H1 (cell line): ENCODE measurements around the gene TMEM220. TPM values are rescaled to one million over a fixed set of nuclear protein-coding genes. Genes with fewer than 3 reads are reported as not detected.

Experiments used
- CTCF ChIA-PET: fragments of 300-600 bp; sonication (Branson Sonifier 250); formaldehyde crosslinking; loops from one replicate; lab custom pipeline; 2021; ENCODE audit not compliant: partially characterized antibody; lab: Charles Lee
- POLR2A ChIA-PET: fragments of 300-600 bp; sonication (Branson Sonifier 250); formaldehyde crosslinking; loops from one replicate; lab custom pipeline; 2021; ENCODE audit warnings: inconsistent platforms; ENCODE audit not compliant: partially characterized antibody; lab: Charles Lee
- DNase-seq, 2 experiments: peaks; one replicate each; pipeline versions ENCODE4 v3.0.0 to v3.0.0-alpha.2; 2010 to 2022; ENCODE audit warnings: low spot score in 2 of 2, low read depth in 1 of 2, mixed read lengths in 1 of 2
- FAIRE-seq: peaks from 2 replicates; lab custom pipeline; 2011; peaks lifted over from hg19 to GRCh38; lab: Jason Lieb, UNC
- H2AFZ ChIP-seq: 2 replicates; pipeline ENCODE4 v1.8.1; 2012; ENCODE audit warnings: low read length, inconsistent platforms
- H2AK5ac ChIP-seq: 2 replicates; pipeline ENCODE4 v1.6.1; 2013; ENCODE audit warnings: low read depth, low read length
- H2BK120ac ChIP-seq: replicated peaks from 2 replicates; pipeline ENCODE3; 2013; ENCODE audit warnings: low read depth, low read length, inconsistent platforms
- H2BK12ac ChIP-seq: 2 replicates; pipeline ENCODE4 v1.6.1; 2013; ENCODE audit warnings: low read depth, low read length
- H2BK15ac ChIP-seq: 2 replicates; pipeline ENCODE4 v1.6.1; 2013; ENCODE audit warnings: low read length
- H2BK20ac ChIP-seq: 2 replicates; pipeline ENCODE4 v1.6.1; 2013; ENCODE audit warnings: low read length
- H2BK5ac ChIP-seq: 2 replicates; pipeline ENCODE4 v1.6.1; 2013; ENCODE audit warnings: low read depth, low read length
- H3K14ac ChIP-seq: 2 replicates; pipeline ENCODE4 v1.6.1; 2013; ENCODE audit warnings: inconsistent platforms; ENCODE audit not compliant: insufficient read length
- H3K18ac ChIP-seq: 2 replicates; pipeline ENCODE4 v1.6.1; 2013; ENCODE audit warnings: low read length; ENCODE audit errors: extremely low read depth
- H3K23ac ChIP-seq: 2 replicates; pipeline ENCODE4 v1.6.1; 2013; ENCODE audit warnings: inconsistent platforms; ENCODE audit not compliant: insufficient read length
- H3K23me2 ChIP-seq: 2 replicates; pipeline ENCODE4 v1.6.1; 2013; ENCODE audit warnings: low read depth, low read length
- H3K27ac ChIP-seq: 2 replicates; pipeline ENCODE4 v1.6.1; 2011; ENCODE audit warnings: low read depth, low read length, inconsistent platforms
- H3K27me3 ChIP-seq, 4 experiments: replicated peaks in 1 of 4; 1 replicate in 1 of 4; 2 replicates in 3 of 4; pipeline versions ENCODE4 v1.6.1 to v1.8.1; 2011 to 2013; ENCODE audit warnings: low read length in 3 of 4, mild to moderate bottlenecking in 3 of 4, inconsistent platforms in 2 of 4, mixed read lengths in 2 of 4, moderate library complexity in 1 of 4; ENCODE audit not compliant: control insufficient read depth in 3 of 4, insufficient read depth in 3 of 4; ENCODE audit errors: extremely low read depth in 1 of 4
- H3K36me3 ChIP-seq, 4 experiments: 2 replicates each; pipeline versions ENCODE4 v1.6.1 to v1.8.1; 2011 to 2013; ENCODE audit warnings: mild to moderate bottlenecking in 4 of 4, low read length in 3 of 4, moderate library complexity in 2 of 4, control low read depth in 1 of 4, inconsistent platforms in 1 of 4; ENCODE audit not compliant: insufficient read depth in 4 of 4, control insufficient read depth in 2 of 4
- H3K4ac ChIP-seq: replicated peaks from 2 replicates; pipeline ENCODE3; 2013; ENCODE audit warnings: low read length, low read depth, mixed read lengths, inconsistent platforms; ENCODE audit not compliant: insufficient read length
- H3K4me1 ChIP-seq, 4 experiments: replicated peaks in 1 of 4; 1 replicate in 1 of 4; 2 replicates in 3 of 4; pipeline versions ENCODE4 v1.6.1 to v1.8.1; 2011 to 2013; ENCODE audit warnings: low read length in 3 of 4, inconsistent platforms in 2 of 4, mixed read lengths in 1 of 4; ENCODE audit not compliant: insufficient read depth in 4 of 4, control insufficient read depth in 3 of 4
- H3K4me2 ChIP-seq, 2 experiments: 2 replicates each; pipeline versions ENCODE4 v1.6.1 to v1.8.1; 2011 to 2013; ENCODE audit warnings: low read depth in 2 of 2, low read length in 2 of 2, control low read depth in 1 of 2, inconsistent platforms in 1 of 2, mild to moderate bottlenecking in 1 of 2; ENCODE audit not compliant: insufficient read depth in 1 of 2
- H3K4me3 ChIP-seq, 4 experiments: fragments of 200-600, 300-600 bp in 1 of 4; sonication (generic), shearing (Covaris generic), sonication (Bioruptor Twin) in 1 of 4; 2 replicates each; pipeline versions ENCODE4 v1.5.1 to v1.8.1; 2011 to 2016; ENCODE audit warnings: low read length in 4 of 4, low read depth in 3 of 4, control low read depth in 2 of 4, inconsistent platforms in 2 of 4, mild to moderate bottlenecking in 2 of 4, mixed read lengths in 1 of 4, moderate library complexity in 1 of 4; ENCODE audit not compliant: insufficient read depth in 2 of 4; ENCODE audit errors: extremely low read depth in 1 of 4
- H3K56ac ChIP-seq: replicated peaks from 2 replicates; pipeline ENCODE3; 2013; ENCODE audit warnings: low read depth, mild to moderate bottlenecking, mixed read lengths, low read length, inconsistent platforms; ENCODE audit not compliant: insufficient read length
- H3K79me1 ChIP-seq: 2 replicates; pipeline ENCODE4 v1.6.1; 2013; ENCODE audit warnings: low read depth, low read length, control low read depth
- H3K79me2 ChIP-seq, 2 experiments: 2 replicates each; pipeline versions ENCODE4 v1.6.1 to v1.8.1; 2012 to 2013; ENCODE audit warnings: low read length in 2 of 2, mild to moderate bottlenecking in 2 of 2, inconsistent platforms in 1 of 2; ENCODE audit not compliant: insufficient read depth in 2 of 2, control insufficient read depth in 1 of 2
- H3K9ac ChIP-seq, 4 experiments: replicated peaks in 1 of 4; 1 replicate in 1 of 4; 2 replicates in 3 of 4; pipeline versions ENCODE4 v1.6.1 to v1.8.1; 2011 to 2013; ENCODE audit warnings: low read depth in 3 of 4, low read length in 3 of 4, control low read depth in 2 of 4, mild to moderate bottlenecking in 2 of 4, moderate library complexity in 2 of 4, inconsistent platforms in 1 of 4; ENCODE audit errors: extremely low read depth in 1 of 4
- H3K9me3 ChIP-seq, 2 experiments: 2 replicates each; pipeline versions ENCODE4 v1.6.1 to v1.8.1; 2012 to 2013; ENCODE audit warnings: mild to moderate bottlenecking in 2 of 2, moderate library complexity in 2 of 2, control low read depth in 1 of 2, inconsistent platforms in 1 of 2, low read depth in 1 of 2, low read length in 1 of 2, mixed read lengths in 1 of 2; ENCODE audit not compliant: insufficient read depth in 2 of 2
- H4K20me1 ChIP-seq, 2 experiments: replicated peaks in 1 of 2; 2 replicates each; pipeline versions ENCODE3 to v1.8.1; 2011 to 2013; ENCODE audit warnings: inconsistent platforms in 2 of 2, low read length in 2 of 2, mild to moderate bottlenecking in 1 of 2; ENCODE audit not compliant: insufficient read depth in 2 of 2, control insufficient read depth in 1 of 2
- H4K5ac ChIP-seq: 2 replicates; pipeline ENCODE4 v1.6.1; 2013; ENCODE audit warnings: low read length, low read depth, mixed read lengths, inconsistent platforms; ENCODE audit not compliant: insufficient read length
- H4K8ac ChIP-seq: 2 replicates; pipeline ENCODE4 v1.8.0; 2013; ENCODE audit warnings: mild to moderate bottlenecking, moderate library complexity, low read length, inconsistent platforms; ENCODE audit not compliant: insufficient read depth; ENCODE audit errors: extremely low read depth
- H4K91ac ChIP-seq: replicated peaks from 2 replicates; pipeline ENCODE3; 2013; ENCODE audit warnings: low read length, mixed read lengths, inconsistent platforms; ENCODE audit not compliant: insufficient read length
- BRCA1 ChIP-seq: IDR thresholded peaks from 2 replicates; pipeline ENCODE4 v1.6.1; 2012; ENCODE audit warnings: low read depth, low read length, improper control_type of control experiment
- CHD1 ChIP-seq: IDR thresholded peaks from 2 replicates; pipeline ENCODE4 v1.6.1; 2012; ENCODE audit warnings: low read depth, low read length, improper control_type of control experiment
- CHD2 ChIP-seq: IDR thresholded peaks from 2 replicates; pipeline ENCODE4 v1.6.1; 2012; ENCODE audit warnings: low read length, improper control_type of control experiment
- GABPA ChIP-seq: IDR thresholded peaks from 2 replicates; pipeline ENCODE4 v1.6.1; 2011; ENCODE audit warnings: mild to moderate bottlenecking, low read length, moderate library complexity, borderline replicate concordance; ENCODE audit not compliant: insufficient read depth
- RBBP5 ChIP-seq: IDR thresholded peaks from 2 replicates; pipeline ENCODE4 v1.7.1; 2012; ENCODE audit warnings: low read depth, mild to moderate bottlenecking, inconsistent platforms, low read length, moderate library complexity, borderline replicate concordance
- SIN3A ChIP-seq, 2 experiments: IDR thresholded peaks in 1 of 2; conservative IDR thresholded peaks in 1 of 2; 2 replicates each; pipeline ENCODE4 v1.6.1; 2011 to 2012; ENCODE audit warnings: low read length in 2 of 2, improper control_type of control experiment in 1 of 2, low read depth in 1 of 2, mild to moderate bottlenecking in 1 of 2
- SIRT6 ChIP-seq: IDR thresholded peaks from one replicate; pipeline ENCODE4 v1.7.1; 2012; ENCODE audit warnings: low read length, inconsistent platforms
- SP4 ChIP-seq: IDR thresholded peaks from 2 replicates; pipeline ENCODE4 v1.6.1; 2012; ENCODE audit warnings: low read length, inconsistent platforms
- SRF ChIP-seq: IDR thresholded peaks from 2 replicates; pipeline ENCODE4 v1.6.1; 2011; ENCODE audit warnings: mild to moderate bottlenecking, low read depth, low read length, moderate library complexity
- TEAD4 ChIP-seq: IDR thresholded peaks from 2 replicates; pipeline ENCODE4 v1.6.1; 2012; ENCODE audit warnings: low read depth, low read length, inconsistent platforms, mixed read lengths
- WGBS, 2 experiments: shearing (Covaris generic) in 1 of 2; methylation state at CpG; one replicate each; pipeline versions ENCODE4 v1.1.6 to v1.1.7; 2013 to 2015; ENCODE audit warnings: low lambda C conversion rate in 2 of 2, mixed read lengths in 2 of 2, inconsistent platforms in 1 of 2, low coverage in 1 of 2, missing lambda C conversion rate in 1 of 2; ENCODE audit not compliant: insufficient replicate concordance in 2 of 2, insufficient coverage in 1 of 2, insufficient read length in 1 of 2; ENCODE audit errors: extremely low coverage in 1 of 2, missing lambda C conversion rate in 1 of 2; 5-methylcytosine and 5-hydroxymethylcytosine counted together
- polyA plus RNA-seq, 7 experiments: library from polyadenylated mRNA; depleted of rRNA in 3 of 7; stranded (reverse) in 5 of 7; unstranded in 2 of 7; fragments of >200 nt in 5 of 7; fragments of 200-250 nt in 2 of 7; gene quantifications; 1 replicate in 5 of 7; 2 replicates in 1 of 7; 4 replicates in 1 of 7; pipeline versions ENCODE4 v1.2.1 to v1.2.3, GENCODE V29; 2011 to 2013; ENCODE audit warnings: missing spikeins in 2 of 7, mixed read lengths in 2 of 7
- total RNA-seq: library from RNA; stranded (reverse); fragmentation: NEBNext Ultra II Directional; extraction: Animal tissue kit (Norgen Biotek cat#: 25700); gene quantifications from 2 replicates; pipeline ENCODE4 v1.2.1, GENCODE V29; 2021
- TF ChIP-seq, protein P1 (sequence below): IDR thresholded peaks from 2 replicates; pipeline ENCODE4 v1.6.1; 2012; ENCODE audit warnings: inconsistent platforms

Gene TMEM220
- total and polyA plus RNA-seq, 2 of the 8 experiments (the other 6 are each of a cell fraction or from before 2014, with no cell fraction given) = 3.8 to 4.1 TPM

GRCh38 chr17:10773391-10773790 is 43.6 kb upstream of the TMEM220 start:
- H2BK5ac ChIP-seq = no peak overlapping the region
- no peak overlapping the region for H4K8ac ChIP-seq
- no peak for DNase-seq
- H3K79me2 ChIP-seq = no peaks in the 10 kb centered on the region
- no peaks in the 10 kb centered on the region for H3K79me1 ChIP-seq
- H3K27me3 ChIP-seq = no peaks in the 10 kb centered on the region
- H2AK5ac ChIP-seq = no peak overlapping the region
- H3K36me3 ChIP-seq = no peaks in the 10 kb centered on the region; a peak in 3 of 8 replicates
- no peak overlapping the region for H3K9ac ChIP-seq
- H2BK12ac ChIP-seq = no peak overlapping the region
- H4K5ac ChIP-seq = no peak overlapping the region
- H3K4me2 ChIP-seq = no peak overlapping the region
- no peak overlapping the region for H2AFZ ChIP-seq
- H3K56ac ChIP-seq = no peak overlapping the region
- no peaks in the 10 kb centered on the region; a peak in 1 of 7 replicates for H3K4me1 ChIP-seq
- 98% methylated on average over 2 of the region's 2 CpGs; no CpG with 5 or more reads in 1 of the 2 experiments for WGBS, 2 experiments
- no peak overlapping the region for H3K14ac ChIP-seq
- H3K4ac ChIP-seq = no peak overlapping the region
- no peak for FAIRE-seq
- ChIA-PET POLR2A (interaction anchor here (1.3 to 2.4 kb wide), 4 partner anchors 8 to 19 kb away, joined by 3 to 10 read pairs (median 4); no protein-coding TSS in a partner anchor), CTCF (interaction anchor here (0.8 to 6.1 kb wide), 26 partner anchors 9 to 104 kb away, joined by 3 to 57 read pairs (median 8); no protein-coding TSS in a partner anchor)
- H2BK15ac ChIP-seq = no peak overlapping the region
- H2BK120ac ChIP-seq = no peak overlapping the region
- H3K27ac ChIP-seq = no peak overlapping the region
- H3K9me3 ChIP-seq = no peaks in the 10 kb centered on the region
- no peak overlapping the region for H3K18ac ChIP-seq
- H2BK20ac ChIP-seq = no peak overlapping the region
- no peak overlapping the region for H4K91ac ChIP-seq
- no peaks in the 10 kb centered on the region; the same call in 1 of the 2 replicates for H3K23me2 ChIP-seq
- no peak overlapping the region for H3K4me3 ChIP-seq
- H4K20me1 ChIP-seq = no peaks in the 10 kb centered on the region
- no peak overlapping the region for H3K23ac ChIP-seq
- no peak for TF ChIP-seq BRCA1
- TF ChIP-seq SIN3A (conservative IDR thresholded peaks at IDR 0.05 in 1 of 2, IDR thresholded peaks at IDR 0.05 in 1 of 2; ENCODE audit: low read depth in 1 of 2, low read length in 2 of 2) = no peak
- TF ChIP-seq RBBP5 = no peak
- TF ChIP-seq SP4 = no peak
- TF ChIP-seq, protein P1, sequence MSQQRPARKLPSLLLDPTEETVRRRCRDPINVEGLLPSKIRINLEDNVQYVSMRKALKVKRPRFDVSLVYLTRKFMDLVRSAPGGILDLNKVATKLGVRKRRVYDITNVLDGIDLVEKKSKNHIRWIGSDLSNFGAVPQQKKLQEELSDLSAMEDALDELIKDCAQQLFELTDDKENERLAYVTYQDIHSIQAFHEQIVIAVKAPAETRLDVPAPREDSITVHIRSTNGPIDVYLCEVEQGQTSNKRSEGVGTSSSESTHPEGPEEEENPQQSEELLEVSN = no peak
- TF ChIP-seq TEAD4 = no peak
- no peak for TF ChIP-seq CHD1
- TF ChIP-seq SRF = no peak
- no peak for TF ChIP-seq CHD2
- no peak for TF ChIP-seq GABPA
- TF ChIP-seq SIRT6 = no peak
